ENCODE results near the gene RAB31.

The RAB31 gene

GRCh38 chr18:9823805-9824473 lies 115.8 kb downstream of the RAB31 start:
- no peak for DNase-seq

- no peak for DNase-seq
Measured at GRCh38 chr18:9824474-9824832, 116.4 kb downstream of the RAB31 start.

- no peak for DNase-seq
Measured at GRCh38 chr18:9824952-9825371, 116.9 kb downstream of the RAB31 start.

GRCh38 chr18:9825571-9826073 lies 117.5 kb downstream of the RAB31 start:
- DNase-seq, result peak; percentile 10

- no peak for DNase-seq
Measured at GRCh38 chr18:9826685-9827084, 118.6 kb downstream of the RAB31 start.

- DNase-seq, result no peak
Measured at GRCh38 chr18:9827211-9827792, 119.2 kb downstream of the RAB31 start.

- no peak for DNase-seq
Measured at GRCh38 chr18:9827793-9828505, 119.8 kb downstream of the RAB31 start.

- no peak for DNase-seq
Measured at GRCh38 chr18:9828506-9829396, 120.7 kb downstream of the RAB31 start.

GRCh38 chr18:9829397-9829712 lies 121.3 kb downstream of the RAB31 start:
- DNase-seq, result no peak

- DNase-seq, result no peak
Measured at GRCh38 chr18:9831036-9831722, 123.1 kb downstream of the RAB31 start.

- no peak for DNase-seq
Measured at GRCh38 chr18:9831723-9832199, 123.7 kb downstream of the RAB31 start.

GRCh38 chr18:9832871-9833270 lies 124.8 kb downstream of the RAB31 start:
- no peak for DNase-seq

- DNase-seq, result no peak
Measured at GRCh38 chr18:9834551-9834950, 126.5 kb downstream of the RAB31 start.

GRCh38 chr18:9835113-9835755 lies 127.1 kb downstream of the RAB31 start:
- DNase-seq, result peak; percentile 15

- no peak for DNase-seq
Measured at GRCh38 chr18:9835825-9836224, 127.7 kb downstream of the RAB31 start.

- DNase-seq, result peak; percentile 20
Measured at GRCh38 chr18:9838144-9838877, 130.2 kb downstream of the RAB31 start.

GRCh38 chr18:9839211-9839610 lies 131.1 kb downstream of the RAB31 start:
- no peak for DNase-seq

- DNase-seq, result no peak
Measured at GRCh38 chr18:9839853-9840252, 131.8 kb downstream of the RAB31 start.

GRCh38 chr18:9841752-9842151 lies 133.7 kb downstream of the RAB31 start:
- DNase-seq, result no peak

- no peak for DNase-seq
Measured at GRCh38 chr18:9842448-9842847, 134.3 kb downstream of the RAB31 start.

- DNase-seq, result no peak
Measured at GRCh38 chr18:9845256-9845655, 137.2 kb downstream of the RAB31 start.

All from NCI-H510A treated with DMSO at 0.1 percent for 48 hours (cell line).